H9 (cell line): ENCODE data around the gene LECT2. TPM values are rescaled to one million over a fixed set of nuclear protein-coding genes. Genes with fewer than 3 reads are reported as not detected.

Experiments used
- DNase-seq: peaks from one replicate; pipeline ENCODE4 v3.0.0-alpha.2; 2017
- H2AFZ ChIP-seq: one replicate; pipeline ENCODE4 v1.6.1; 2013; ENCODE audit warnings: mild to moderate bottlenecking, low read length, control low read depth, moderate library complexity
- H2AK5ac ChIP-seq: 2 replicates; pipeline ENCODE4 v1.6.1; 2013; ENCODE audit warnings: low read length, control low read depth, mixed read lengths; ENCODE audit not compliant: insufficient read length
- H2BK120ac ChIP-seq: one replicate; pipeline ENCODE4 v1.6.1; 2013; ENCODE audit warnings: low read depth, mild to moderate bottlenecking, low read length, control low read depth, inconsistent platforms; ENCODE audit not compliant: poor library complexity, severe bottlenecking
- H2BK12ac ChIP-seq: 2 replicates; pipeline ENCODE4 v1.6.1; 2013; ENCODE audit warnings: low read length, control low read depth, mixed read lengths, low read depth; ENCODE audit not compliant: insufficient read length
- H2BK15ac ChIP-seq: 2 replicates; pipeline ENCODE4 v1.6.1; 2013; ENCODE audit warnings: low read depth, low read length, control low read depth
- H2BK20ac ChIP-seq: one replicate; pipeline ENCODE4 v1.6.1; 2013; ENCODE audit warnings: low read depth, mild to moderate bottlenecking, low read length, control low read depth, inconsistent platforms; ENCODE audit not compliant: poor library complexity, severe bottlenecking
- H2BK5ac ChIP-seq: 2 replicates; pipeline ENCODE4 v1.6.1; 2013; ENCODE audit warnings: low read length, control low read depth, mixed read lengths; ENCODE audit not compliant: insufficient read length
- H3K14ac ChIP-seq: 2 replicates; pipeline ENCODE4 v1.6.1; 2013; ENCODE audit warnings: low read length, control low read depth; ENCODE audit not compliant: insufficient read depth
- H3K18ac ChIP-seq: 2 replicates; pipeline ENCODE4 v1.6.1; 2013; ENCODE audit warnings: low read depth, mild to moderate bottlenecking, mixed read lengths, low read length, control low read depth; ENCODE audit not compliant: insufficient read length
- H3K23ac ChIP-seq: 2 replicates; pipeline ENCODE4 v1.6.1; 2013; ENCODE audit warnings: low read length, control low read depth, mixed read lengths, low read depth; ENCODE audit not compliant: insufficient read length
- H3K23me2 ChIP-seq: 2 replicates; pipeline ENCODE4 v1.6.1; 2013; ENCODE audit warnings: low read depth, mild to moderate bottlenecking, mixed read lengths, low read length, control low read depth; ENCODE audit not compliant: insufficient read length, poor library complexity, severe bottlenecking
- H3K27ac ChIP-seq: 2 replicates; pipeline ENCODE4 v1.5.1; 2013; ENCODE audit warnings: low read length, control low read depth, mixed read lengths, low read depth; ENCODE audit not compliant: insufficient read length
- H3K27me3 ChIP-seq: 2 replicates; pipeline ENCODE4 v1.6.1; 2013; ENCODE audit warnings: low read length, control low read depth, inconsistent platforms; ENCODE audit not compliant: insufficient read depth
- H3K4ac ChIP-seq: 2 replicates; pipeline ENCODE4 v1.6.1; 2013; ENCODE audit warnings: low read depth, mild to moderate bottlenecking, control low read depth, inconsistent platforms, low read length, moderate library complexity
- H3K4me1 ChIP-seq: 2 replicates; pipeline ENCODE4 v1.6.1; 2013; ENCODE audit warnings: low read length, control low read depth, inconsistent platforms; ENCODE audit not compliant: insufficient read depth
- H3K4me2 ChIP-seq: 2 replicates; pipeline ENCODE4 v1.6.1; 2013; ENCODE audit warnings: low read length, control low read depth, mixed read lengths; ENCODE audit not compliant: insufficient read length, insufficient read depth
- H3K56ac ChIP-seq: 2 replicates; pipeline ENCODE4 v1.6.1; 2013; ENCODE audit warnings: low read depth, mild to moderate bottlenecking, mixed read lengths, low read length, control low read depth; ENCODE audit not compliant: insufficient read length
- H3K79me1 ChIP-seq: 2 replicates; pipeline ENCODE4 v1.6.1; 2013; ENCODE audit warnings: low read depth, mild to moderate bottlenecking, moderate library complexity, low read length, control low read depth, inconsistent platforms; ENCODE audit not compliant: insufficient read depth, poor library complexity, severe bottlenecking
- H3K79me2 ChIP-seq: 2 replicates; pipeline ENCODE4 v1.6.1; 2013; ENCODE audit warnings: low read length, control low read depth, inconsistent platforms; ENCODE audit not compliant: insufficient read depth
- H3K9ac ChIP-seq: 2 replicates; pipeline ENCODE4 v1.6.1; 2013; ENCODE audit warnings: low read length, control low read depth, mixed read lengths; ENCODE audit not compliant: insufficient read length; ENCODE audit errors: extremely low read depth
- H3K9me3 ChIP-seq: one replicate; pipeline ENCODE4 v1.6.1; 2013; ENCODE audit warnings: low read depth, low read length, inconsistent platforms; ENCODE audit not compliant: control insufficient read depth
- H3T11ph ChIP-seq: one replicate; pipeline ENCODE4 v1.6.1; 2013; ENCODE audit warnings: mild to moderate bottlenecking, low read length, control low read depth, inconsistent platforms
- H4K20me1 ChIP-seq: one replicate; pipeline ENCODE4 v1.6.1; 2013; ENCODE audit not compliant: control insufficient read depth, insufficient read length, insufficient read depth
- H4K5ac ChIP-seq: 2 replicates; pipeline ENCODE4 v1.6.1; 2013; ENCODE audit warnings: low read depth, mild to moderate bottlenecking, mixed read lengths, low read length, control low read depth; ENCODE audit not compliant: insufficient read length
- H4K8ac ChIP-seq: replicated peaks from 2 replicates; pipeline ENCODE4 v1.6.1; 2013; ENCODE audit warnings: low read length, control low read depth, mixed read lengths, low read depth; ENCODE audit not compliant: insufficient read length
- H4K91ac ChIP-seq: 2 replicates; pipeline ENCODE4 v1.6.1; 2013; ENCODE audit warnings: low read depth, mild to moderate bottlenecking, moderate library complexity, mixed read lengths, low read length, control low read depth; ENCODE audit not compliant: insufficient read length
- H3K27ac Mint-ChIP-seq, 3 experiments: 2 replicates in 2 of 3; 3 replicates in 1 of 3; pipeline ENCODE4 v1.8.0; 2020 to 2021; ENCODE audit warnings: mixed read lengths in 3 of 3, mild to moderate bottlenecking in 1 of 3, moderate library complexity in 1 of 3
- H3K27me3 Mint-ChIP-seq: 2 replicates; pipeline ENCODE4 v1.8.0; 2021; ENCODE audit warnings: low read depth, mild to moderate bottlenecking, moderate library complexity, mixed read lengths
- H3K36me3 Mint-ChIP-seq, 3 experiments: 2 replicates in 2 of 3; 3 replicates in 1 of 3; pipeline ENCODE4 v1.8.0; 2020 to 2021; ENCODE audit warnings: low read depth in 3 of 3, mixed read lengths in 3 of 3; ENCODE audit not compliant: insufficient read depth in 1 of 3
- H3K4me1 Mint-ChIP-seq, 2 experiments: 2 replicates each; pipeline ENCODE4 v1.8.0; 2020; ENCODE audit warnings: mixed read lengths in 2 of 2
- H3K4me3 Mint-ChIP-seq, 2 experiments: 2 replicates in 1 of 2; 3 replicates in 1 of 2; pipeline ENCODE4 v1.8.0; 2020 to 2021; ENCODE audit warnings: mild to moderate bottlenecking in 2 of 2, mixed read lengths in 2 of 2, moderate library complexity in 1 of 2
- H3K9me3 Mint-ChIP-seq, 2 experiments: 2 replicates in 1 of 2; 3 replicates in 1 of 2; pipeline ENCODE4 v1.8.0; 2020; ENCODE audit warnings: mild to moderate bottlenecking in 2 of 2, mixed read lengths in 2 of 2, moderate library complexity in 1 of 2
- WGBS: extraction: QIAGEN DNeasy Blood & Tissue Kit; methylation state at CpG from one replicate; pipeline ENCODE4 v1.1.7; 2013; ENCODE audit warnings: missing lambda C conversion rate, low lambda C conversion rate, mixed read lengths; ENCODE audit not compliant: insufficient read length; ENCODE audit errors: extremely low coverage; 5-methylcytosine and 5-hydroxymethylcytosine counted together
- total RNA-seq: library from RNA; stranded (reverse); gene quantifications from 2 replicates; pipeline ENCODE4 v1.2.1, GENCODE V29; 2021
- TF ChIP-seq, protein P1 (sequence below): fragments of 200-600 bp; sonication (generic); conservative IDR thresholded peaks from 3 replicates; pipeline ENCODE4 v1.8.0; 2021; ENCODE audit warnings: antibody characterized with exemption, mild to moderate bottlenecking

The LECT2 gene
- total RNA-seq, 1 experiment from 2014 or later, result not detected

- Mint-ChIP-seq H3K9me3 (peaks cover 0 to 3% of the 10 kb centered on the region in 2 experiments; a peak in 4 of 5 replicates), H3K4me3 (no peak overlapping the region), H3K36me3 (no peaks in the 10 kb centered on the region), H3K27ac (no peak overlapping the region), H3K27me3 (peaks cover 17% of the 10 kb centered on the region), H3K4me1 (peaks cover 15 to 19% of the 10 kb centered on the region in 2 experiments)
- Histone ChIP-seq H3K23ac (no peak overlapping the region), H2BK12ac (no peak overlapping the region), H2AFZ (no peak overlapping the region), H4K91ac (no peak overlapping the region), H2BK5ac (no peak overlapping the region), H4K20me1 (no peaks in the 10 kb centered on the region), H3K27ac (no peak overlapping the region), H3K9me3 (no peaks in the 10 kb centered on the region), H3T11ph (no peak overlapping the region), H3K4me1 (peaks cover 5% of the 10 kb centered on the region; the same call in 1 of the 2 replicates), H3K79me1 (no peaks in the 10 kb centered on the region), H4K5ac (no peak overlapping the region), H2BK20ac (no peak overlapping the region), H3K4me2 (no peak overlapping the region), H2BK15ac (no peak overlapping the region), H3K14ac (no peak overlapping the region), H4K8ac (no peak overlapping the region), H3K79me2 (no peaks in the 10 kb centered on the region), H3K9ac (no peak overlapping the region), H2AK5ac (no peak overlapping the region), H3K23me2 (no peaks in the 10 kb centered on the region), H3K4ac (no peak overlapping the region), H3K56ac (no peak overlapping the region), H3K27me3 (no peaks in the 10 kb centered on the region), H3K18ac (no peak overlapping the region), H2BK120ac (no peak overlapping the region)
- TF ChIP-seq, protein P1, sequence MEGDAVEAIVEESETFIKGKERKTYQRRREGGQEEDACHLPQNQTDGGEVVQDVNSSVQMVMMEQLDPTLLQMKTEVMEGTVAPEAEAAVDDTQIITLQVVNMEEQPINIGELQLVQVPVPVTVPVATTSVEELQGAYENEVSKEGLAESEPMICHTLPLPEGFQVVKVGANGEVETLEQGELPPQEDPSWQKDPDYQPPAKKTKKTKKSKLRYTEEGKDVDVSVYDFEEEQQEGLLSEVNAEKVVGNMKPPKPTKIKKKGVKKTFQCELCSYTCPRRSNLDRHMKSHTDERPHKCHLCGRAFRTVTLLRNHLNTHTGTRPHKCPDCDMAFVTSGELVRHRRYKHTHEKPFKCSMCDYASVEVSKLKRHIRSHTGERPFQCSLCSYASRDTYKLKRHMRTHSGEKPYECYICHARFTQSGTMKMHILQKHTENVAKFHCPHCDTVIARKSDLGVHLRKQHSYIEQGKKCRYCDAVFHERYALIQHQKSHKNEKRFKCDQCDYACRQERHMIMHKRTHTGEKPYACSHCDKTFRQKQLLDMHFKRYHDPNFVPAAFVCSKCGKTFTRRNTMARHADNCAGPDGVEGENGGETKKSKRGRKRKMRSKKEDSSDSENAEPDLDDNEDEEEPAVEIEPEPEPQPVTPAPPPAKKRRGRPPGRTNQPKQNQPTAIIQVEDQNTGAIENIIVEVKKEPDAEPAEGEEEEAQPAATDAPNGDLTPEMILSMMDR, result no peak
- DNase-seq, result no peak
- WGBS, result no CpG with 5 or more reads among the region's 2 CpGs
Observed at GRCh38 chr5:135973323-135974020, 18.7 kb upstream of the LECT2 start.
